Astrocyte of the cerebellum (primary cell): ENCODE results near the gene OARD1.

Source experiments
- DNase-seq: peaks from one replicate; pipeline ENCODE4 v3.0.0-alpha.2; 2011; ENCODE audit warnings: low read depth
- H3K4me3 ChIP-seq: 2 replicates; pipeline ENCODE4 v1.5.1; 2011; ENCODE audit warnings: mild to moderate bottlenecking, low read depth, low read length, moderate library complexity
- in situ Hi-C: cut with HindIII; loops from 2 replicates; pipeline ENCODE4 v1.10.0; 2017; ENCODE audit warnings: low sequenced_read_pairs
- TF ChIP-seq, protein P1 (sequence below): IDR thresholded peaks from 2 replicates; pipeline ENCODE4 v1.5.1; 2012; ENCODE audit warnings: low read length, low read depth, moderate library complexity, mild to moderate bottlenecking; ENCODE audit errors: missing control alignments

The OARD1 gene

DNA sequence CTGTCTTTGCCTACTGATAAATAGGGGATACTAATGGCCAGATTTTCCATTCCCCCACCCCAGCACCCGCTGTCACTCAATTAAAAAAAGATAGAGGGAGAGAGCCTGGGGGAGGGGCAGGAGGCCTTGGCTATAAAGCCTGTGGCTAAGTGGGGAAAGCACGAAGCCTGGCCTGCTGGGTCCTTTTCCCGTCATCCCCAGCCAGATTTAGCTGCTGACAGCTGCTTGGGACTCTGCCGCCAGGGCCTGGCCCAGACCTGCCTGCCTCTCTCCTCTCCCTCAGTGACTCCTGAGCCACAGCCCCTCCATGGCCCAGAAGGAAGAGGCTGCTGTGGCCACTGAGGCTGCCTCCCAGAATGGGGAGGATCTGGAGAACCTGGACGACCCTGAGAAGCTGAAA, 19.1 kb downstream of the OARD1 start, which contains the start of gene APOBEC2:
Gene APOBEC2, plus strand, starts transcription at position 162 of the 400 bp plus-strand sequence. Its CDS starts 146 bp downstream, at position 308.
- H3K4me3 ChIP-seq = no peak within 1 kb of the TSS
- DNase-seq = no peak
- TF ChIP-seq, protein P1, sequence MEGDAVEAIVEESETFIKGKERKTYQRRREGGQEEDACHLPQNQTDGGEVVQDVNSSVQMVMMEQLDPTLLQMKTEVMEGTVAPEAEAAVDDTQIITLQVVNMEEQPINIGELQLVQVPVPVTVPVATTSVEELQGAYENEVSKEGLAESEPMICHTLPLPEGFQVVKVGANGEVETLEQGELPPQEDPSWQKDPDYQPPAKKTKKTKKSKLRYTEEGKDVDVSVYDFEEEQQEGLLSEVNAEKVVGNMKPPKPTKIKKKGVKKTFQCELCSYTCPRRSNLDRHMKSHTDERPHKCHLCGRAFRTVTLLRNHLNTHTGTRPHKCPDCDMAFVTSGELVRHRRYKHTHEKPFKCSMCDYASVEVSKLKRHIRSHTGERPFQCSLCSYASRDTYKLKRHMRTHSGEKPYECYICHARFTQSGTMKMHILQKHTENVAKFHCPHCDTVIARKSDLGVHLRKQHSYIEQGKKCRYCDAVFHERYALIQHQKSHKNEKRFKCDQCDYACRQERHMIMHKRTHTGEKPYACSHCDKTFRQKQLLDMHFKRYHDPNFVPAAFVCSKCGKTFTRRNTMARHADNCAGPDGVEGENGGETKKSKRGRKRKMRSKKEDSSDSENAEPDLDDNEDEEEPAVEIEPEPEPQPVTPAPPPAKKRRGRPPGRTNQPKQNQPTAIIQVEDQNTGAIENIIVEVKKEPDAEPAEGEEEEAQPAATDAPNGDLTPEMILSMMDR = no peak
- in situ Hi-C loops = loop anchor here (25.0 kb wide), 1 partner anchor 1691 kb away; no protein-coding TSS in a partner anchor

DNA sequence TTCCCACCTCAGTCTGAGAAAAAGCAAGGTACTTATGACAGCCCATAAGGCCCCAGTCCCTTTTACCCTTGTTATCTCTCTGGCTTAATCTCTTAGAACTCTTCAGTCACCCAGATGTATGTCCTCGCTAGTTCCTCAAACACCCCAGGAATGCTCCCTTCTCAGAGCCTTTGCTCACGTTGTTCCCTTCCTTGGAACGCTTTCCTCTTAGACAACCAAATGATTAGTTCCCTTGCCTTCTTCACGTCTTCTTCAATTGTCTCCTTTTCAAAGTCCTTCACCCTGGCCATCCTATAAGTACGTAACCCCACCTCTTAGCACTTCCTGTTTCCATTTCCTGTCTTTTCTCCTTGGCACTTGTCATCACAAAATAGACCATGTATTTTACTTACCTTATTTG, 20.3 kb downstream of the OARD1 start:
- DNase-seq = no peak
- TF ChIP-seq, protein P1 = no peak
- in situ Hi-C loops = loop anchor here (25.0 kb wide), 1 partner anchor 1690 kb away; no protein-coding TSS in a partner anchor
- no peak overlapping the region for H3K4me3 ChIP-seq

DNA sequence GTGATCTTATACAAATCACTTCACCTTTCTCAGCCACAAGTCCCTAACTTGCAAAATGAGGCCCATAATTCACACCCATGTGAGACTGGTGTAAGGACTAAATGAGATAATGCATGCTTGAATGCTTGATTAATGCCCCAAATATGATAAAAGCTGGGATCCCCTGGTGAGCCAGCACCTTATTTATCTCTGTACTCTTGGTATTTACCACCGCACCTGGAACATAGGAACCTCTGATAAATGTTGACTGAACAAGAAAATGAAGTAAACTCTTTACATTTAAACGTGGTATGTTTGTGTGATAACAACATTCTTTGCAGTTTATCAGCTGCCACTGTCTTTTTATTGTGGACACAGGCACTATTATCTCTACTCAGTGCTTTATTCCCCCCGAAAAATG, 21.6 kb downstream of the OARD1 start:
- no peak for DNase-seq
- in situ Hi-C loops = loop anchor here (25.0 kb wide), 1 partner anchor 1688 kb away; no protein-coding TSS in a partner anchor
- TF ChIP-seq, protein P1 = no peak
- no peak overlapping the region for H3K4me3 ChIP-seq

DNA sequence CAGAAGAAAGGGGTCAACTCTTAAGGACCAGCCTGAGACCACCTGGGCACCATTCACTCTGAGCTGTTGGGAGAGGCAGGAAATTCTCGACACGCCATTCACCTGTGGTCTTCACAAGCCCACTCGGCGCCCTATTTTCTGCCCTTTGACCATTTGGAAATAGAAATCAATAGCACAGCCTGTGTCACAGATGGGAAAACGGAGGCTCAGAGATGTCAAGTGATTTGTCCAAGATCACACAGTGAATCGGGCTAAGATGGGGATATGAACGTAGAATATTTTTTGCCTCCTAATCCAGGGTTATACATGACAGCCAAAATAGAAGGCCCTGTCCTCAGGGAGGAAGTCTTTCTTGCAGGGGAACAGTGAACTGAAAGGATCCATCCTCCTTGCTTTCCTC, 22.2 kb downstream of the OARD1 start:
- no peak for DNase-seq
- TF ChIP-seq, protein P1 = no peak
- no peak overlapping the region for H3K4me3 ChIP-seq
- in situ Hi-C loops = loop anchor here (25.0 kb wide), 1 partner anchor 1688 kb away; no protein-coding TSS in a partner anchor

DNA sequence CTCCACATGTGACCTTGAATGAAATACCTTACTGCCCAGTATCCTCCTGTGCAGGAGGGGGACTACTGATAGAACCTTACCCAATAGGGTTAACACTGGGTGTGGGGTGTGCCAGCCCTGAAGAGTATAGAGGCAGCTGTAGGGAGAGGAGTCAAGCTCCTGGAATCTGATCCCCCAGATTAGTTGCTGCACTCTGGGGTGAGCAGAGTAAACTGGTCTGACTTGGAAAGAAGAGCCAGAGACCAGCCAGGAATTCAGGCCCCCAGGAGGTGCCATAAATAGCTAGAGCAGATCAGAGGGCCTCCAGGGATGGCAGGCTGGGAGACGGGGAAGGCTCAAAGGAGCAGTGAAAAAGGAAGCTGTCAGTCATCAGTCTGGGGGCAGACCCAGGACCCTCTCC, 22.6 kb downstream of the OARD1 start:
- DNase-seq = no peak
- in situ Hi-C loops = no loop called here
- H3K4me3 ChIP-seq = no peak overlapping the region
- TF ChIP-seq, protein P1 = no peak

DNA sequence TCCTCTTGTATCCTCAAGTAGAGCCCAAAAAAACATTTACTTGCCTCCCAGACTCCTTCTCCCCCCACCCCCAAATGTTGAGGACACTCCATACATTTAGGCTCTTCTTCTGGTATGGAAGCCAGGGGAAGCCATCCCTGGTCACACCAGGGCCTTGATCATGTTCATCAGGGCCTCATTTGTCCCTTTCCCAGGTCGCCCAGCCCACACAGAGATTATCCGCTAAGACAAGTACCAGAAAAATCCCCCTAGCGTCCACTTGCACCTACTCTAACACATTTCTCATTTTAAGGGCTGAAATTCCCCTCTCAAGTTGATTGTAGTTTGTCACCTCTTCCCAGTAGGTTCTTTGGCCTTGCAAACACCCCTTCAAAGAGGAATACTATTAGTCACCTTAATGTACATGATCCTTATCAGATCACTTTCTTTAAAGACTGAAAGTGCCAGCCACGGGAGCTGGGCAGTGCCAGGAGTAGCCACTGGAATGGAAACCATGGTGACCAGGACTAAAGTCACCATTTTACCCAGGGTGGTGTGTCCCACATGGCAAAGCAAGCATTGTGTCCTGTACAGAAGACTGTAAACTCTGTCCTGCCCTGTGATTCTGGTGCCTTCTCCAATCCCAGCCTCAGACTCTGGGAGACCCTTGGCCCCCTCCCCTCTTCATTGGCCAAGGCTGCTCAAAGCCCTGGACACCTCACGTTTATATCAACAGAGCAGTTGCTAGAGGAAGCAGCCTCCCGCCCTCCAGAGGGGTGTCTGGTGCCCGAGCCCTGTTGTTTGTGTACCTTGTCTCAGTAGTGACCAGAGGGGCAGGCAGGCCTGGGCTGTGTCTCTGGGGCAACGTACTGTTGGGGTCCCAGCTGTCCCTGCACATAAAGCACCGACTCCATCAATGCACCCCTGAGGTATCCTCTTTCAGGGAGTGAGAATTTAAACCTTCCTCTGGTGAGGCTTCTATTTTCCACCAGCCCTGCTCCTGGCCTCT, 24.1 kb downstream of the OARD1 start:
- TF ChIP-seq, protein P1 = no peak
- no peak for DNase-seq
- in situ Hi-C loops = no loop called here
- H3K4me3 ChIP-seq = no peak overlapping the region
